ENCODE measurements around the gene CAMTA1.
A peak's percentile ranks its signal among the peaks of the same experiment; 100 is the strongest.

CAMTA1 gene

DNA sequence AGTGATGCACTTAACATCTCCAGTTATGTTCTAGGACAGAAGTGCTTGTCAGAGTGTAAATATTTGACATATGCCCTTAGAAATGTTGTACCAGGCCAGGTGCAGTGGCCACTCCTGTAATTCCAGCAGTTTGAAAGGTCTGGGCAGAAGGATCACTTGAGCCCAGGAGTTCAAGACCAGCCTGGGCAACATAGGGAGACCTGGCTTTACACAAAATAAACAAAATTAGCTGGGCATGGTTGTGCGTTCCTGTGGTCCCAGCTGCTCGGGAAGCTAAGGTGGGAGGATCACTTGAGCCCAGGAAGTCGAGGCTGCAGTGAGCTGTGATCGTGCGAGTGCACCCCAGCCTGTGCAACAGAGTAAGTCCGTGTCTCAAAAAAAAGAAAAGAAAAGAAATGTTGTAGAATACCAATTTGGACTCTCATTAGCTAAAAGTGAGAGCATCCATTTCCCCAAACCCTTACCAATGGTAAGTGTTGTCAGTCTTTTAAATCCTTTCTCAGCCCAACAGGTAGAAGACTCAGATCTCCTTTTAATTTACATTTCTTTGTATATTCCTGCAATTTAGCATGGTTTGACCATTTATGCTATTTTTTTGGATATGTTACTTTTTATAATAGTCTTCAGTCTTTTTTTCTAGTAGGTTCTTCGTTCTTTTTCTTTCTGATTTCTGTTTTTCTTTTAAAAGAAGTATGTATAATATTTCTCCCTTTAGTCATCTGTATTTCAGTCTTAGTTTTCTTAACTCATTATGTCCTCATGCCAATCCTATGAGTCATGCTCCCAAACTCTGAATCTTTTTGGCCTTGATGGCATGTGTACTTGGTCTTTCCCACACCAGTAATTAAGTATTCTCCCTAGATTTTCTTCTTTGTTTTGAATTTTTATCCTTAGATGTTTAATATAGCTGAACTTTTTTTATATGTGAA lies 74.4 kb downstream of the CAMTA1 start:
- H3K4me3 ChIP-seq (ENCODE audit: low read length) = no peak overlapping the region
- peak; percentile 91 for DNase-seq (ENCODE audit: low read depth)
- TF ChIP-seq, protein P1, sequence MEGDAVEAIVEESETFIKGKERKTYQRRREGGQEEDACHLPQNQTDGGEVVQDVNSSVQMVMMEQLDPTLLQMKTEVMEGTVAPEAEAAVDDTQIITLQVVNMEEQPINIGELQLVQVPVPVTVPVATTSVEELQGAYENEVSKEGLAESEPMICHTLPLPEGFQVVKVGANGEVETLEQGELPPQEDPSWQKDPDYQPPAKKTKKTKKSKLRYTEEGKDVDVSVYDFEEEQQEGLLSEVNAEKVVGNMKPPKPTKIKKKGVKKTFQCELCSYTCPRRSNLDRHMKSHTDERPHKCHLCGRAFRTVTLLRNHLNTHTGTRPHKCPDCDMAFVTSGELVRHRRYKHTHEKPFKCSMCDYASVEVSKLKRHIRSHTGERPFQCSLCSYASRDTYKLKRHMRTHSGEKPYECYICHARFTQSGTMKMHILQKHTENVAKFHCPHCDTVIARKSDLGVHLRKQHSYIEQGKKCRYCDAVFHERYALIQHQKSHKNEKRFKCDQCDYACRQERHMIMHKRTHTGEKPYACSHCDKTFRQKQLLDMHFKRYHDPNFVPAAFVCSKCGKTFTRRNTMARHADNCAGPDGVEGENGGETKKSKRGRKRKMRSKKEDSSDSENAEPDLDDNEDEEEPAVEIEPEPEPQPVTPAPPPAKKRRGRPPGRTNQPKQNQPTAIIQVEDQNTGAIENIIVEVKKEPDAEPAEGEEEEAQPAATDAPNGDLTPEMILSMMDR (conservative IDR thresholded peaks at IDR 0.05; ENCODE audit: low read depth, low read length) = no peak

DNA sequence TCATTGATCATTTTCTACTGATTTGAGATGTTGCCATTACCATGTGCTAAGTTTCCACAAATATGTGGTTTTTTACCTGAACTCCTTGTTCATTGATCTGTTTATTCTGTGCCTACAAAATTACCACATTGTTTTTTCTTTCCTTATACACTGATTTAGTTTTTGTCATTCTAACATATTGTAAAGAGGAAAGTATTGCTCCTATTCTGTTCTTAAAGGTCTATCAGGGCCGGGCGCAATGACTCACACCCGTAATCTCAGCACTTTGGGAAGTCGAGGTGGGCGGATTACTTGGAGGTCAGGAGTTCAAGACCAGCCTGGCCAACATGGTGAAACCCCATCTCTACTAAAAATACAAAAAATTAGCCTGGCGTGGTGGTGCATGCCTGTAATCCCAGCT lies 75.1 kb downstream of the CAMTA1 start:
- TF ChIP-seq, protein P1 (conservative IDR thresholded peaks at IDR 0.05; ENCODE audit: low read depth, low read length) = no peak
- DNase-seq (ENCODE audit: low read depth) = no peak
- no peak overlapping the region for H3K4me3 ChIP-seq (ENCODE audit: low read length)

DNA sequence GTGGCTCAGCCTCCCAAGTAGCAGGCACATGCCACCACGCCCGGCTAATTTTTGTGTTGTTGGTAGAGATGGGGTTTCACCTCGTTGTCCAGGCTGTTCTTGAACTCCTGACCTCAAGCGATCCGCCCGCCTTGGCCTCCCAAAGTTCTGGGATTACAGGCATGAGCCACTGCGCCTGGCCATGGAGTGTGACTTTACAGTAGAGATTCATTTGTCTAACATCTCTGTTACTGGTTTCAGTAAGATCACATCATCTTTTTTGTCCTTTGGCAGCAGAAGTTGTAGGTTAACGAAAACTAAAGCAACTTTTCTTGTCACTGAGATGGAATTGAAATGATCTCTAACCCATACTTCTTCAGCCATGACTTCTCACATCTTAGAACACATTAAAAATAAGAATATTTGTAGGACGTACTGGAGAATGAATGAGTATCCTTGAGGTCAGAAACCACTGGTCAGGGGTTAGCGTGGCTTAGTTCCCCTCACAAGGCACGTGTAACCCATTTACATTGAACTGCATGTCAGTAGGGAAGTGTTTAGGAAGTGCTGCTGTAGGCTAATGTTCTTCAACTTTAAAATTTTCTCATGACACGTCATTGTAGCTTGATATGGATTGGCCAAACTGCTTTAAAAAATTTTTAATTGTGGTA lies 75.9 kb downstream of the CAMTA1 start:
- H3K4me3 ChIP-seq (ENCODE audit: low read length) = no peak overlapping the region
- TF ChIP-seq, protein P1 (conservative IDR thresholded peaks at IDR 0.05; ENCODE audit: low read depth, low read length) = no peak
- DNase-seq (ENCODE audit: low read depth) = no peak

DNA sequence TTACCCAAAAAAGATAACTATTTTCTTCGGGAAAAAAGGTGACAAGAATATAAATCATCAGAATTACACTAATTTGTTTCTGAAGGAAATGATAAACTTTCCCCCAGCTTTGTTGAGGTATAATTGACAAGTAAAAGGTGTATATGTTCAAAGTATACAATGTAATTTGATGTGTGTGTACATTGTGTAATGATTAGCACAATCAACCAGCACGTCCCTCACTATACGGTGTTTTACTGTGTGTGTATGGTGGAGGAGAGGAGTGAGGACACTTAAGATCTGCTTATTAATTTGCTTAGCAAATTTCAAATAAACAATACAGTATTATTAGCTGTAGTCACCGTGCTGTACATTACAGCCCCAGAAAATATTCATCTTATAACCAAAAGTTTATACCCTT lies 77.7 kb downstream of the CAMTA1 start:
- TF ChIP-seq, protein P1 (conservative IDR thresholded peaks at IDR 0.05; ENCODE audit: low read depth, low read length) = no peak
- DNase-seq (ENCODE audit: low read depth) = no peak
- no peak overlapping the region for H3K4me3 ChIP-seq (ENCODE audit: low read length)

DNA sequence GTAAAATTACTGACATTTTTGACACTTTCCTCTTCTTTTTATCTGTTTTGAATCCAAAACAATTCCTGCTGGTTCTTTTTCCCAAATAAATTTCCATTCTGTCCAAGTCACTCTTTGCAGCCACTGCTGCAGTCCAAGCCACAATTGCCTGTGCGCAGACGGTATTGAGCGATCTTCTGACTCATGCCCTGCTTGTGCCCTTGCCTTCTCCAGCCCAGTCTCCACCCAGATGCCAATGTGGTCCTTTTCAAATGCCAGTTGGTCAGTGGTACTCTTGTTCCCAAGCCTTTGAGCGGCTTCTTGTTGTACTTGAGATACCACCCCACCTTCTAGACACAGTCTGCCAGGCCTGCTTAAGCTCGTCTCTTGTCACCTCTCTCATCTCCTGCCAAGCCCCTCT lies 78.9 kb downstream of the CAMTA1 start:
- DNase-seq (ENCODE audit: low read depth) = no peak
- TF ChIP-seq, protein P1 (conservative IDR thresholded peaks at IDR 0.05; ENCODE audit: low read depth, low read length) = no peak
- no peak overlapping the region for H3K4me3 ChIP-seq (ENCODE audit: low read length)

DNA sequence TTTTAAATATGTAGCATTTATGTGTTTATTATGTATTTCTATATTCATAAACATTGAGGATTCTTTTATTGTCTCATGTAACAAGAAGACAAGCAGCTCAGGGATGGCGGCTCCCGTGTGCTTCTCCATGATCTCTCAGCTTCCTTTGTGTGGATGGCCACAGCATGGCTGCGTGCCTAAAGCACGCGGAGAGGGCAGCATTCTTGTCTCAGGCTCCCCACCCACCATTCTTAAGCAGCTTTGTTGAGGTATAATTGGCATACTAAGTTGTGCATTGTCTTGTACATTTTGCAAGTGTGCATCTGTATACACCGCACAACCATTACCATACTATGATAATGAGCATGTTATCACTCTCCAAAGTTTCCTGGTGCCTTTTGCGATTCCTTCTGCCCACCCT lies 81.6 kb downstream of the CAMTA1 start:
- TF ChIP-seq, protein P1 (conservative IDR thresholded peaks at IDR 0.05; ENCODE audit: low read depth, low read length) = no peak
- no peak for DNase-seq (ENCODE audit: low read depth)
- no peak overlapping the region for H3K4me3 ChIP-seq (ENCODE audit: low read length)

Data from retinal pigment epithelial cell (primary cell).